Endothelial cell (in vitro differentiated cells): Measurements from ENCODE around the gene PYGM. TPM values are rescaled to one million over a fixed set of nuclear protein-coding genes. Genes with fewer than 3 reads are reported as not detected.

Source experiments
- DNase-seq: peaks from one replicate; pipeline ENCODE4 v3.0.0; 2021; ENCODE audit warnings: low spot score
- H3K27ac Mint-ChIP-seq: one replicate; pipeline ENCODE4 v1.8.0; 2021; ENCODE audit warnings: mixed read lengths, inconsistent platforms; ENCODE audit not compliant: unreplicated experiment
- H3K27me3 Mint-ChIP-seq: one replicate; pipeline ENCODE4 v1.8.0; 2021; ENCODE audit warnings: mild to moderate bottlenecking, moderate library complexity, mixed read lengths, inconsistent platforms; ENCODE audit not compliant: unreplicated experiment
- H3K36me3 Mint-ChIP-seq: one replicate; pipeline ENCODE4 v1.8.0; 2021; ENCODE audit warnings: mild to moderate bottlenecking, low read depth, mixed read lengths, inconsistent platforms; ENCODE audit not compliant: unreplicated experiment
- H3K4me1 Mint-ChIP-seq: one replicate; pipeline ENCODE4 v1.8.0; 2021; ENCODE audit warnings: mild to moderate bottlenecking, mixed read lengths, inconsistent platforms; ENCODE audit not compliant: unreplicated experiment
- H3K4me3 Mint-ChIP-seq: one replicate; pipeline ENCODE4 v1.8.0; 2021; ENCODE audit warnings: mild to moderate bottlenecking, mixed read lengths, inconsistent platforms; ENCODE audit not compliant: unreplicated experiment
- H3K9me3 Mint-ChIP-seq: one replicate; pipeline ENCODE4 v1.8.0; 2021; ENCODE audit warnings: mixed read lengths, inconsistent platforms; ENCODE audit not compliant: unreplicated experiment
- CTCF ChIP-seq: fragments of 200-600 bp; sonication (generic); IDR thresholded peaks from one replicate; pipeline ENCODE4 v1.5.0; 2021; ENCODE audit warnings: antibody characterized with exemption; ENCODE audit not compliant: unreplicated experiment
- total RNA-seq: library from RNA; stranded (reverse); fragmentation: NEBNext Ultra II Directional; extraction: Animal tissue kit (Norgen Biotek cat#: 25700); gene quantifications from one replicate; pipeline ENCODE4 v1.2.1, GENCODE V29; 2021; ENCODE audit not compliant: unreplicated experiment

The PYGM gene
- total RNA-seq, 1 donor from 2014 or later: 0.26 TPM

- TF ChIP-seq CTCF: no peak
- Mint-ChIP-seq H3K4me1 (peaks cover 48% of the 10 kb centered on the region), H3K9me3 (no peaks in the 10 kb centered on the region), H3K4me3 (peak overlapping the region; percentile 24), H3K27me3 (peaks cover 13% of the 10 kb centered on the region), H3K27ac (peak overlapping the region; percentile 16), H3K36me3 (peaks cover 67% of the 10 kb centered on the region)
- DNase-seq: no peak
Observed at GRCh38 chr11:64764753-64765152, 5.0 kb upstream of the PYGM start.

GRCh38 chr11:64764040-64764611, 4.4 kb upstream of the PYGM start:
- peaks cover 48% of the 10 kb centered on the region for H3K4me1 Mint-ChIP-seq
- peak overlapping the region; percentile 47 for H3K4me3 Mint-ChIP-seq
- no peaks in the 10 kb centered on the region for H3K9me3 Mint-ChIP-seq
- H3K27ac Mint-ChIP-seq: peak overlapping the region; percentile 58
- peaks cover 17% of the 10 kb centered on the region for H3K27me3 Mint-ChIP-seq
- no peak for TF ChIP-seq CTCF
- H3K36me3 Mint-ChIP-seq: peaks cover 61% of the 10 kb centered on the region
- no peak for DNase-seq

GRCh38 chr11:64763526-64764039, 3.8 kb upstream of the PYGM start:
- TF ChIP-seq CTCF: no peak
- Mint-ChIP-seq H3K4me3 (peak overlapping the region; percentile 47), H3K36me3 (peaks cover 55% of the 10 kb centered on the region), H3K27me3 (peaks cover 17% of the 10 kb centered on the region), H3K27ac (peak overlapping the region; percentile 58), H3K4me1 (peaks cover 46% of the 10 kb centered on the region), H3K9me3 (no peaks in the 10 kb centered on the region)
- DNase-seq: no peak

GRCh38 chr11:64762674-64763525, 3.1 kb upstream of the PYGM start:
- no peaks in the 10 kb centered on the region for H3K9me3 Mint-ChIP-seq
- H3K27ac Mint-ChIP-seq: peak overlapping the region; percentile 72
- peak overlapping the region; percentile 16 for H3K4me3 Mint-ChIP-seq
- peaks cover 42% of the 10 kb centered on the region for H3K4me1 Mint-ChIP-seq
- peaks cover 12% of the 10 kb centered on the region for H3K27me3 Mint-ChIP-seq
- H3K36me3 Mint-ChIP-seq: peaks cover 49% of the 10 kb centered on the region
- no peak for TF ChIP-seq CTCF
- no peak for DNase-seq

GRCh38 chr11:64762277-64762673, 2.5 kb upstream of the PYGM start:
- Mint-ChIP-seq H3K4me3 (peak overlapping the region; percentile 16), H3K9me3 (no peaks in the 10 kb centered on the region), H3K27ac (peak overlapping the region; percentile 33)

More at GRCh38 chr11:64762277-64762673, 2.5 kb upstream of the PYGM start:
- TF ChIP-seq CTCF: no peak
- Mint-ChIP-seq H3K36me3 (peaks cover 43% of the 10 kb centered on the region), H3K27me3 (peaks cover 12% of the 10 kb centered on the region), H3K4me1 (peaks cover 42% of the 10 kb centered on the region)
- DNase-seq: no peak
